HG02884 (cell line): Measurements from ENCODE around the gene SPATA3.
A peak's percentile ranks its signal among the peaks of the same experiment; 100 is the strongest.

Experiments
- ATAC-seq: cut with Tn5 transposase; IDR thresholded peaks from one replicate; pipeline ENCODE4 v1.9.1; 2021; ENCODE audit warnings: mild to moderate bottlenecking, moderate library complexity; ENCODE audit not compliant: unreplicated experiment

Gene SPATA3

DNA sequence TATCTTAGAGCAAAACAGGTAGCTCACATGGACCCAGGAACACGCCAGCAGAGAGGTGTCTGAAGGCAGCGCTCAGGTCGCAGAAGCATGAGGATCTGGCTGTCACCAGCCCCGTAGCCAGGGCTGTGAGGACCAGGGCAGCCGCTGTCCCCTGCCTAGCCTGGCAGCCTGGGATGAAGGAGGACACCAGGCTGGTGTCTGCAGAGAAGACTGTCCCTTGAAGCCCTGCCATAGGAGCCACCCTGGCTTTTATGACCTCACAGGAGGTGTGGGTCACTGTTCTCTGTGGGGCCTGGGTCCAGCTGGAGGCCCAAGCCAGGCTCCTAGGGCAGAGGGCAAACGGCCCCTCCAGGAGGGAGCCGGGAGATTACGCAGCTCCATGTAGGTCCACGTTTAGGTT lies at the start of gene SPATA3:
TSS of gene SPATA3 (plus strand) at position 301 of the 400 bp plus-strand sequence. CDS start 113 bp downstream, outside the sequence.
- no peak for ATAC-seq

DNA sequence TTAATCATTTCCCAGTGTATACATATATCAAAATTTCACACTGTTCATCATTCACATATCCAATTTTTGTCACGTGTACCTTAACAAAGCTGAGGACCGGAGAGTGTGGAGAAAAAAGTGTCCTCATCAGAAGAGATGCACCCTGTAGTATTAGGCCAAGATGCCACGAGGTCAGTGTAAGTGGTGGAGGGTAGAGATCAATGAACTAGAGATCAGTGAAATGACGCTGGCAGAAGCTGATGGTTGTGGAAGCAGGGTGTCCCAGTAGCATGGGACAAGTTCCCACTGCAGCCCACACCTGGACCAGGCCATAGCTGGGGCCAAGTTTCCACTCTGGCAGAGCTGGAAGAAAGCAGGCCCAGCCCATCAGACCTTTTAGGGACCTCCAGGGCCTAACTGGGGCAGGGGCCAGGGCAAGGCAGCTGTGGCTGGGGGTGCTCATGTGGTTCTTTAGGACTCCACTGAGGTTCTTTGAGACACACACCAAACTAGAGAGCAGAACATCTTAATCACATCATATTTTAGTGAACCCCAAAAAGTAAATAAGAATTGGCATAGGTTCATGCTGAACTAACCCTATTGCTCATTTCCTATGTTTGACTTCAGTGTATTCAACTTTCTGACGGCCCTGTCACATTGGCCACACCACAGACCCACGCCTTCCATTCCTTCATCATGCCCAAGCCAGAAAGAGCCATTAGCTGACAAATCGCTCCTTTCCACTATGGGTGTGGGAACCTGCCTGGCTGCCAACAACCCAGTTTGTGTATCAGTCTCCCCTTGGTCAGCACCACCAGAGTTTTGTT lies 49.3 kb upstream of the SPATA3 start:
- ATAC-seq: no peak

GRCh38 chr2:230947235-230947576 lies 48.7 kb upstream of the SPATA3 start:
- no peak for ATAC-seq

GRCh38 chr2:230947908-230948365 lies 48.0 kb upstream of the SPATA3 start:
- peak; percentile 38 for ATAC-seq

DNA sequence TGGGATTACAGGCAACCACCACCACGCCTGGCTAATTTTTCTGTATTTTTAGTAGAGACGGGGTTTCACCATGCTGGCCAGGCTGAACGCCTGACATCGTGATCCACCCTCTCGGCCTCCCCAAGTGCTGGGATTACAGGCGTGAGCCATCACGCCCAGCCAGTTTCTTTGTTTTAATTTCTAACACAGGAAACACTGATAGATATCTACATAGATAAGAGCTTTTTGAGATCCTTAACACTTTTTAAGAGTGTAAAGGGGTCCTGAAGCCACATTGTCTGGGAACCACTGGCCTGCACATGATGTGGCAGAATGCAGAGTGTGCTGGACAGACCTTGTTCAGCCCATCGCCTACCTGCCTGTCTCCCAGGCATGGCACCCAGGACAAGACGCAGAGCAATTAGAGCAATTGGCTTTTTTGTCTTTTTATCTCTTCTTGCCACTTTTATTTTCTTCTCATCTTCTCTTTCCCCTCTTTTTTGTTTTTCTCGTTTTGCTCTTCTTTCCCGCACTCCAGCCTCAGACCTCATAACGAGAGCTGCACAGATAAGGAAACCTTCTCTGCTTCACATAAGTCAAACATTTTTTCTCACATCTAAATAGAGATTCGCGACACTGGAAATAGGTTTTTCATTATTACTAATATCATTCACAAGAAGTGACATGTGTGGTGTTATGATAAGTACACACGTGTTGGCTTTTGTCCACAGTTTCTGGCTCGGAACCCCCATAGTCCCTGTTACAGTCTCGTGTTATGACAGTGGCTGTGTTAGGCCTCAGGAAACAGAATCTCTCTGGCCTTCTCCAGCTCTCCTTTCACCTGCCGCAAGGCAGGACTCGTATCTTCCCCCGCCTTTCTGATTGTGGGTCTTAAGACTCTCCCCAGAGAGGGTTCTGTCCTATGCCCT lies 45.7 kb upstream of the SPATA3 start:
- peak; percentile 65 for ATAC-seq

DNA sequence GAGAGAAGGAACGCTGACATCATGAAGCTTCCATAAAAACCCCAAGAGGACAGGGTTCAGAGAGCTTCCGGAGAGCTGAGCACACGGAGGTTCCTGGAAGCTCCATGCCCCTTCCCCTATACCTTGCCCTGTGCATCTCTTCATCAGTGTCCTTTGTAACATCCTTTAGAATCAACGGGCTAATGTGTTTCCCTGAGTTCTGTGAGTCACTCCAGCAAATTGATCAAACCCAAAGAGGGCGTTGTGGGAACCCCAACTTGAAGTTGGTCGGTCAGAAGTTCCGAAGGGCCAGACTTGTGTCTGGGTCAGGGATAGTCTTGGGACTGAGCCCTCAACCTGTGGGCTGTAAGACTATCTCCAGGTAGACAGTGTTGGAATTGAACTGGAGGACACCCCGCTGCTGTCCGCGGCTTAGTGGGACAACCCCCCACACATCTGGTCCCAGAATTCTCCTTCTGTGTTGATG lies 45.0 kb upstream of the SPATA3 start:
- ATAC-seq: no peak

- ATAC-seq: no peak
These were observed 44.5 kb upstream of the SPATA3 start for GRCh38 chr2:230951396-230951795.

GRCh38 chr2:230952226-230952956 lies 43.5 kb upstream of the SPATA3 start:
- no peak for ATAC-seq

DNA sequence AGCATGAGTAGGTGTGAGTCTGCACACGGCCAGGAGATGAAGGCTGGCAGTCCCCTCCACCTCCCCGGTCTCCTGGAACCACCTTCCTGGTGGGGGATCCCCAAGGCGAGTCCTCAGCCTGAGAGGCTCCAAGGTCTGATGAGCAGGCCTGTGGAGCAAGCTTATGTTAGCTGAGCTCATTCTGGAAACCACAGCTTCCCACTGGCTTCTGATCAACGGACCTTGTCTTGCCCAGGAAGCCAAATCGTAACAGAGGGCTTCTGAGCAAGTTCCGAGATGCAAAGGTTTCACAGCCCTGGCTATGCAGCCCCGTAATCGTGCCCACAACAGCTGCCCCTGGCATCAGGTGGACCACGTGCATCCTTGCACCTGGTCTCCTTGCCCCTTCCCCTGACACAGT lies 42.1 kb upstream of the SPATA3 start:
- peak; percentile 26 for ATAC-seq

DNA sequence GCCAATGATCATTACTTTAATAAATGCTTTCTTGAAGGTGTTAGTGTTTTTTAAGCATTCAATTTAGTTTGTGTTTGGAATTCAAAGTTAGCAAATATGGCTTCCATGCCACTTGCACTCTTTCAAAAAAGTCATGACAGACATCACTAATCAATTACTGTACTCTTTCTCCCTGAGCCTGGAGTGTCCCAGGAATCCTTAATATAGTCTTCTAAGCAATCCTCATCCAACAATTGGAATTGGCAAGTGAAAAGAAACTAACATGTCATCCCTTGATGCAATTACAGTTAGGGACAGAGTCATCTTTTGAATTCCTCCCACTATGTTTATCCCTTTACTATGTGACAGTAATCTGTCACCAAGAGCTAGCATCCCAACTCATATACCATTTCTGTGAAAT lies 41.2 kb upstream of the SPATA3 start:
- no peak for ATAC-seq

DNA sequence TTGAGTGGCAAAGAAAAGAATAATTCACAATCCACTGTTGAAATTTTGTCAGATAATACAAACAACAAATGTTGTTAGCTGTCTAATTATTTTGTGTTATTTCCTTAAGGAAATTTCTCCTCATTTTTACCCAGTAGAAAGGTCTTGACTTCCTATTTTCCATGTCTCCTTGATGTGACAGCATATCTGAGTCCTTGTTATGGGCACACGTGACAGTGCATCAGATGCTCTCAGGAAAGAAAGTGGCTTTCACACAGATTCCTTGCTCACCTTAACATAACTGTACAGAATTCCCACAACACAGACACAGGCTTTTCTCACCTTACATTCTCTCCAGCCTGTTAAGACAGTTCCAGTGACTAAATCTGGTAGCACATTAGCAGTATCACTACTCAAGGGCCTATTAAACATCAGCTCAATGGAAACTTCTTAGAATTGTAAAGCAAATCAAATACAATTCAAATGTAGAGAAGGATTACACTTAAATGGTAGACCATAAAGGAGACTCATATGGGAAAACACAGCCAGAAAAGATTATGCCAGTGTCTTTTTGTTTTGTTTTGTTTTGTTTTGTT lies 40.7 kb upstream of the SPATA3 start:
- no peak for ATAC-seq

- ATAC-seq: peak; percentile 67
These were observed 38.8 kb upstream of the SPATA3 start for GRCh38 chr2:230956827-230957755.

DNA sequence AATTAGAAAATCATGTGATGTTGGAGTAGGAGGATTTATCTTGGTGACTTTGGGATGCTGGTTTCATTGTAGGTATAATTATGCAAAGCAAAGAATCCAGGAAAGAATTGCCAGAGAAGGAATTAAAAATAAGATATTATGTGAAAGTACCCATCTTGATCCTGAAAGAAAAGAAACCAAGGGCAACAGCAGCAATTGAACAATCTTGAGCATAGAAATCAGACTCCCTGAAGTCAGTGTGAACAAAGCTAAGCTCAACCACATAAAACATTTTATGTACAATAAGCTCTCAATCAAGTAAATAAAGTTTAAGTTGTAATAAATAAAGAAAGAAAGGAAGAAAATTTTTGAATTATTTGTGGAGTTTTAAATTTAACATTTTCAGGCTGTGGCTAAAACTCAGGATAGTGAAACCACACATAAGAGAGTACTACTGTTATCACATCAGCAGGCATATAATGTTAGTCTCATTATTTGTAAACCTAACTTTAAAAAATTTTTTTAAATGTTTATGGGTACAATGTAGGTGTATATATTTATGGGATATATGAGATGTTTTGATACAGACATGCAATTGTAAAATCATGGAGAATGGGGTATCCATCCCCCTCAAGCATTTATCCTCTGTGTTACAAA lies 38.0 kb upstream of the SPATA3 start:
- no peak for ATAC-seq

GRCh38 chr2:230958820-230959756 lies 36.8 kb upstream of the SPATA3 start:
- ATAC-seq: no peak

DNA sequence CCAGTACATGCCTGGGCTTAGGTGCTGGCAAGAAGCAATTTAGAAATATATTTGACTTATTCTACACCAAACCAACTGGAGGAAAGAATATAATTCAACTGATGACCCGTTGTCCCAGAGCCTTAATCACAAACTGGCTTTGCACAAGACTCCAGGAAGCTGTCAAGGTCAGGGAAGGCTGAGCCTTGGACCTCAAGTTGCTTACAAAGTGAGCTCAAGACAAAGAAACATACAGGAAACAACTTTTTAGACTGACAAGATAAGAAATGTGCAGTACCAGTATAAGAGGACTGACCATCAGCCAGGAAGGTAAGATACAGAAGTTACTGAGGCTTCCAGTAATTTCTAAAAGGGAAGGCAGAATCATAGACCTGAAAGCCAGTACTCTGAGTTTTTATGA lies 35.9 kb upstream of the SPATA3 start:
- ATAC-seq: no peak

GRCh38 chr2:230961091-230961491 lies 34.8 kb upstream of the SPATA3 start:
- no peak for ATAC-seq

DNA sequence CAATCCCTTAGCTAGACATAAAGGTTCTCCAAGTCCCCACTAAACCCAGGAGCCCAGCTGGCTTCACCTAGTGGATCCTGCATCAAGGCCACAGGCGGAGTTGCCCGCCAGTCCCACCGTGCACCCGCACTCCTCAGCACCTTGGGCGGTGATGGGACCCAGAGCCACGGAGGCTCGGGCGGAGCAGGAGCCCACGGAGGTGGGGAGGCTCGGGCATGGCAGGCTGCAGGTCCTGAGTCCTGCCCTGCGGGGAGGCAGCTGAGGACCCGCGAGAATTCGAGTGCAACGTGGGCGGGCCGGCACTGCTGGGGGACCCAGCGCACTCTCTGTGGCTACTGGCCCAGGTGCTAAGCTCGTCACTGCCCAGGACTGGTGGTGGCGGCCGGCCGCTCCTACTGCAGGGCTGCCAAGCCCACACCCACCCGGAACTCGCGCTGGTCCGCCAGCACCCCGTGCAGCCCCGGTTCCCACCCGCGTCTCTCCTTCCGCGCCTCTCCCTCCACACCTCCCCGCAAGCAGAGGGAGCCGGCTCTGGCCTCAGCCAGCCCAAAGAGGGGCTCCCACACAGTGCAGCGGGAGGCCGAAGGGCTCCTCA lies 31.7 kb upstream of the SPATA3 start:
- no peak for ATAC-seq

GRCh38 chr2:230967113-230967512 lies 28.8 kb upstream of the SPATA3 start:
- no peak for ATAC-seq
